NCI-H1417 treated with DMSO at 0.1 percent for 48 hours (cell line): ENCODE data around the gene FAM53A.

Source experiments
- DNase-seq: peaks from one replicate; lab custom pipeline; 2025; lab: John Stamatoyannopoulos, UW

FAM53A gene

DNA sequence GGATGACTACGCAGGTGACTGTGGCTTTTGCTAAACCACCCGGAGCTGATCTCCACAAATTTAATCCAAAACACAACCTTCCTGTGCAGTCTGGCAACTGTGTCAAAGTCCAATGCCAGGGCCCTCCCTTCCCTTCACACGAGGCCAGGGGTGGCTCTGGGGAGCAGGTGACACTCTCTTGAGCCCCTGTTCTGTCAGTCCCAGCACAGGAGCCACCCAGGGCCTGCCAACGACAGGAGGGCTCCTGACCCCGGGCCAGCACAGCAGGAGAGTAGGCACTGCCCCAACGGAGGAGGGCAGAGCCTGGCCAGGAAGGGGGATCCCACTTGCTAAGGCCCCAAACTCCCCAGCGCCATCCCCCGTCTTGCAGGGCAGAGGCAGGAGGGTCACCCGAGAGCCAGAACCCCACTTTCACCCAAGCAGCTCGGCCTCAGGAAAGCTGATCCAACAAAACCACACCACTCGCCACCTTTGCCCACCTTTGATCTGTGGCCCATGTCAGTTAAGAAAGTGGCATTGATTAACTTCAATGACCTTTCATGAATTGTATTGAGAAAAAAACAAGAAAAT is 44.7 kb downstream of the FAM53A start:
- DNase-seq: no peak

DNA sequence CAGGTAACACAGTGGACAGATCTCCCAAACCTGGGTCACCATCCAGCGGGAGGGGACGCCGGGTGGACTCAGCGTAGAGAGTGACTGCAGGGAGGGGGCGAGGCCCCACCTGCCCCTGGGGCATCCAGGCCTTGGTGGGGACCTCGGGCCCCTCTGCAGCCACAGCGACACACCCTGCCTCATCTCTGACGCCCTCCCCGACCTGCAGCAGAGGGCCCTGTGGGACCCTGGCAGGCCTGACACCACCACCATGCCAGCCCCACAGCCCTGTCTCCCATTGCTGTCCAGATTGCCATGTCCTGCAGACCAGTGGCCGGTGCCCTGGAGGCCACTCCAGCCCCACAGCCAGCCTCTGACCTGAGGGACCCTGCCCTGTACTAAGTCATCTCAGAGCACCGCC is 45.2 kb downstream of the FAM53A start:
- no peak for DNase-seq

DNA sequence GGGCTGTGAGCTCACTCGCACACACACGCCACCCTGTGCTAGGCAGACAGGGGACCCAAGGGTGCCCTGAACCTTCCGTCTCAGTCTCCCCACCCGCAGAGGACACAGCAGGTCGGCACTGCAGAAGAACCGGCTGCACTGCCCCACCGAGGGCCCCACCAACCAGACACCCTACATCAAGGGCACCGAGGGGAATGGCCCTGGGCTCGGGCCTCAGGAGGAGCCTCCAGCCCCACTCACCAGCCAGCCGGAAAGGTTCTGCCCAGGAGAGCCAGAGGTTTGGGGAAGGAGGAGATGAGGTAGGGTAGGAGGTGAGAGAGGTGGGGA is 45.9 kb downstream of the FAM53A start:
- no peak for DNase-seq

DNA sequence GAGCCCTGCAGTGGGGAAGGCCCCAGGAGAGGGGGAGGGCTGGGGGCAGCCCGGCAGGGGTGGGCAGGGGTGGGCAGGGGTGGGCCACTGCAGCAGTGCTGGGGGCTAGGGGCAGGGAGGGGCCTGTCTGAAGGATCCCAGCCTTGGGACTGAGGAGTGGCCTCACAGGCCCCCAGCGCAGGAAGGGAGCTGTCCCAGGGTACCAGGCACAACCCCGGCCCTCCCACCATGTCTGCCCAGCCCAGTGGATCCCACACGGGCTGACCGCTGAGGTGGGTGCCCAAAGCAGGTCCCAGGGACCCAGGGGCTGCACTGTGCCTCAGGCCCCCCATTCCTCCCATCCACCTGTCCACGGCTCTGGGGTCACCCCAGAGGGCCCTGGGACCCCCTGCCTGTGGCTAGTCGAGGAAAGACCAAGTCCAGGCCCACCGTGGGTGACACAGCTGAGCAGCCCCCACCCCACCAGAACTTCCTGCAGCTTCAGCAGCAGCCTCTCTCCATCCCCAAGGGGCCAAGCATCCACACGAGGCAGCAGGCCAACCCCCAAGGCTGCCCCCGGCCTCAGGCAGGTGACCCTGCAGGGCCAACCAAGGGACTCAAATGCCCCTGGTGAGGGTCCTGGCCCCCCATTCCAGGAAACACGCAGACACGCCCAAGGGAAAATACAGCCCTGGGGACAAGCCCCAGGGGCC is 46.4 kb downstream of the FAM53A start:
- no peak for DNase-seq

DNA sequence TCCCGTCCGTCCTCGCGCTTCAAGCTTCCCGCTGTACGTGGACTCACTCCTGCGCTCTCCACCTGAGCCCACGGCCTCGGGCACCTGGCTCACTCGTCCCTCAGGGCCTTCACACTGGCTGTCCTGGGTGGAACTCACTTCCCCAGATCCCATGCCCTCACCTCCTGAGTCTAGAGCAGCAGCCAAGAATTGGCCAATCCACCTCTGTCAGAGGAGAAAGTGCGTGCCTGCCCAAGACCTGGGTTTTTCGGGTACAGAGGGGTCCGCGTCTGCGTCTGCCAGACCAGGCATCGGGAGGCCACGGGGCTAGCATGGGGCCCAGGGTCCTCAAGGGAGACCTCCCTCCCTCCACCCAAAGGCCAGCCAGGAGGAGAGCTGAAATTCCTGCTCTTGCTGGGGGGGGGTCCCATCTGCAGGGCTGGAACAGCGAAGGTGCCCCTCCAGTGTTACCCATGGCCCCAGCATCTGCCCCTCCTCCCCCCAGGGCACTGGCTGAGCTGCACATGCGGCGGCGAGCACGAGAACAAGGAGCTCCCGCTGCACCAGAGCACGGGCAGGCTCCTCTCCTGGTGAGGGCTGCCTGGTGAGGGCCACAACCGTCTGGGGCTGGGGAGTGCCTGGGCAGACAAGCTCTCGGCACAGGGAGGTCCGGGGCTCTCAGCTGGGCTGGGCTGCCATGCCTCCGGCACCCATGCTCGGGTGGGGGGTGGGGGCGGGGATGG is 47.5 kb downstream of the FAM53A start:
- no peak for DNase-seq

DNA sequence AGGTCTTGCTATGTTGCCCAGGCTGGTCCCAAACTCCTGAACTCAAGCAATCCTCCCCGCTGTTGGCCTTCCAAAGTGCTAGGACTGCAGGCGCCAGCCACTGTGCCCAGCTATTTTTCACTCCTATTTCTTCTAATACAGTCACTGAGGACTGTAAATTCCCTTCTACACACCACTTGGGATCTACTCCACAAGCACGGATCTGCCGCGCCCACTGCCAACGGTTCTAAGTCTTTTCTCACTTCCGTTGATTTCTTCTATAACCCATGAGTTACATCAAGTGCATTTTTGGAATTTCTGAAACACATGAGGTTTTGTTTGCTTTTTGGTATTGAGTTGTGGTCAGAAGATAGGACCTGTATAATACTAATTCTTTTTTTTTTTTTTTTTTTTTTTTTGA is 48.6 kb downstream of the FAM53A start:
- DNase-seq: no peak

DNA sequence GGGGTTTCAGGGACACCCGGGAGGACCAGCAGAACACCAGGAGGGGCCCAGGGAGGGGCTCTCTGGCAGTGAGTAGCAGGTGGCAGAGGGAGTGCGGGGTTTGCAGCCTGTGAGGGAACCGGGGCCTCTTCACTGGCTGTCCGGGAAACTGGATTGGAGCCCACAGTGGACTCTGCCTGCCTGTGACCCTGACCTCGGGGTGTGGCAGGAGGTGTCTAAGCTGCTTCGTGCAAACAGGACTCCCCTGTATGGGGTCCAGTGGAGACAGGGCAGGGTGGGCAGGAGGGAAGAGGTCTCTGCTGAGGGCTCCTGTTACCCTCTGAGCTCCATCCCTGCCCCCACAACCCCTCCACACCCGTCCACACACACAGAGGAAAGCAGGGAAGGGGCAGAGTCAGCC is 50.1 kb downstream of the FAM53A start:
- DNase-seq: no peak

DNA sequence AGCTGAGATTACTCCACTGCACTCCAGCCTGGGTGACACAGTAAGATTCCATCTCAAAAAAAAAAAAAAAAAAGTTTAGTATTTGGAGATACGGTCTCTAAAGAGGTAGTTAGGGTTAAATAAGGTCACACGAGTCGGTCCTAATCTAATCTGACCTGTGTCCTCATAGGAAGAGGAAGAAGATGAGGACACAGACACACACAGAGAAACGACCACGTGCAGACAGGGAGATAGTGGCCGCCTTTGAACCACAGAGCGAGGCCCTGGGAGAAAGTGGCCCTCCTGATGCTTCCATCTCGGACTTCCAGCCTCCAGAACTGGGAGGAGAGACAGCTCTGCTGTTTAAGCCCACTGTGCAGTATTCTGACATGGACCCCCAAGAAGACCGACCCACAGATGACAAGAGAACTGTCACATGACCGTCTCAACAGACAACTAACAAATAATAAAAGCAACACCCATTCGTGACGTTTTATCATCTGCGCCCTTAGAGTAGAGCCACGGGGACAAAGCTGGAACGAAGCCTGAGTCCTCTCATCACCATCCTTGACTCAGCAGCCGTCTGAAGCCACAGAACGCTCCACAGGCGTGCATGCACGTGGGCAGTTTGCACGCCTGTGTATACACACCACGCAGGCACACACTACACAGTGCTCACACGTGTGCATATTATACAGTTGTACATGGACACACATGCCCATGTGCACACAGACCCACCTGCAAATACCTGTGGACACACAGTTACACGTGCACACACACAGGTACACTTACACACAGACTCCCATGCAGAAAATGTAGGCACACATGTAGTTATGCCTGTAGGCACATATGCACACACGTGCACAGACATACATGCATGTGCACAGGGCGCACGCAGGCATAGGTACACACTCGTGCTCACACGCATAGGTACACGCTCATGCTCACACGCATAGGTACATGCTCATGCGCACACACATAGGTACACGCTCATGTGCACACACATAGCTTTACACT is 51.7 kb downstream of the FAM53A start:
- no peak for DNase-seq

DNA sequence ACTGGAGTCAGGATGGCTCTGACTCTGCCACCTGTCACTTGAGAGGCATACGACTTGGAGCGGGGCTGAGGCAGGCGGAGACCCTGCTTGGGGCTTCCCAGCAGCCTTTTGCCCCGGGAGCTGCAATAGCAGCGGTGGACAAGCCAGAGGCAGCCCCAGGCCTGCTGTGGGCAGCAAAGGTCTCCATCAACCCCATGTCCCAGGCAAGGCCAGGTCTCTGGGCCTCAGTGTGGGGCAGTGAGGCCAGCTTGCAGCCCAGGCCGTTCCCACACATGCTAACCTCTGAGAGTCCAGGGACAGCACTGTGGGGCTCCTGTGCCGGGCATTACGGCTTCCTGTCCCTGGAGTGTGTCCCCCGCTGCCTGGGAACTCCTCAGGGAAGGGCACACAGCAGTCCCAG is 53.0 kb downstream of the FAM53A start:
- no peak for DNase-seq

DNA sequence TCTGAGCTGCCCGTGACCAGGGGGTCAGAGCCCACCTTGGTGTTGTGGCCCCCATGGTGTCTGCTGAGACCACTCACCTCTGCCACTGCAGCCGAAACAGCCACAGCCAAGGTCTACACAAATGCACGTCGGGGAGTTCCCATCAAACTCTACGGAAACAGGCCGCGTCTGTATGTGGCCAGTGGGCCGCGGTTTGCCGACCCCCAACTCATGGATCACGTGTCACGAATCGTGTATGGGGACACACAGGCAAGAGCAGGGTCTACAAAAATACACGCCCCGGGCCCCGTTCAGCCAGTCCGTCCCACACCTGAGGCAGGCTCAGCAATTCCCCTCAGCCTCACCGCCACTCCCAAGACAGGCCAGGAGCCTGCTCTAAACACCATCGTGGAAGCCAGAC is 53.8 kb downstream of the FAM53A start:
- no peak for DNase-seq

DNA sequence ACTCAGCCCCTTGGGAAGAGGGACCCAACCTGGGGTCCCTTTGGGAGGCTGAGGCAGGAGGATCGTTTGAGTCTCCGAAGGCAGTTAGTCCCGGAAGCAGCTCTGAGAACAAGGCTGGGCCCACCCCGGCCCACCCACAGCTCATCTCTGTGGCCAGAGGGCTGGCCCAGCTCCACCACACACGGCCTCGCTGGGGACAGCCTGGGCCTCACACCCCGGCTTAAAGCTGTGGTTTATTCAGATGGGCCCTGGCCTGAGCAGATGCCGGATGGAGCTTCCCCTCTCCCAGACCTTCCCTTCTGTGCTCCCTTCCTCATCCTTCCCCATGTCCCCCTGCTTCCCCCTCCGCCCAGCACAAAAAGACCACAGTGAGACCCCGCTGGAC is 54.4 kb downstream of the FAM53A start:
- DNase-seq: no peak

DNA sequence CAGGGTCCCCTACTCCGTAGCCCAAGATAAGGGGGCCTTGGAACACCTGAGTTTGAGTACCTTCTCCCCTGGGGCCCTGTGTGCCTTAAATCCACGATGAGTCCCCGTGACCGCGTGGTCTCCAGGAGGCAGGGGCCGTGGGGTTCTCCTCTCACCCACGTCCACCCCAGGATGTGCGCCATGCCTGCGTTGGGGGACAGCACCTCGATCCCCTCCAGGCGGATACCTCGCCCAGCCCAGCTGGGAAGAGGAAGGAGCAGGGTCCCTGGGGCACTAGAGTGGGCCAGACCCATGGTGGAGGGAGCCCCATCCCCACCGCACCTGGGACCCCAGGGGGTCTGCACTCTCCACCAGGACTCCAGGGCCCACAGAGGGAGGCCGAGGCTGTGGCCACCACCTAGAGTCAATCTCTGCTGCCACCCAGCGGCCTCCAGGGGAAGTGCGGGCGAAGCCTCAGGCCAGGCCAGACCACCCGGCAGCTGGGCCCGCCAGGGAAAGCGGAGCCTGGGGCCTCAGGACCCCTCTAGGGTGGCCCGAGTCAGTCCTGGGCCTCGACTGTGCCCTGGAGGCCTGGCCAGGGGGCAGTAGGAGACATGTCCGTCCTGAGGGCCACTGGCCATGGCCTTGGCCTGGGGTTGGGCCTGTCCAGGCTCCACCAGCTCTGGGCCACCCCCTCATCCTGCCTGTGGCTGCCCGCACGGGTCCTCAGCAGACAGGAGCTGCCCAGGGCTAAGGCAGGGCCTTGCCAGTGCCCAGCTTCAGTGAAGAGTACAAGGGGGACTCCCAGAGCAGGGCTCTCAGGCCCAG is 55.0 kb downstream of the FAM53A start:
- DNase-seq: no peak

DNA sequence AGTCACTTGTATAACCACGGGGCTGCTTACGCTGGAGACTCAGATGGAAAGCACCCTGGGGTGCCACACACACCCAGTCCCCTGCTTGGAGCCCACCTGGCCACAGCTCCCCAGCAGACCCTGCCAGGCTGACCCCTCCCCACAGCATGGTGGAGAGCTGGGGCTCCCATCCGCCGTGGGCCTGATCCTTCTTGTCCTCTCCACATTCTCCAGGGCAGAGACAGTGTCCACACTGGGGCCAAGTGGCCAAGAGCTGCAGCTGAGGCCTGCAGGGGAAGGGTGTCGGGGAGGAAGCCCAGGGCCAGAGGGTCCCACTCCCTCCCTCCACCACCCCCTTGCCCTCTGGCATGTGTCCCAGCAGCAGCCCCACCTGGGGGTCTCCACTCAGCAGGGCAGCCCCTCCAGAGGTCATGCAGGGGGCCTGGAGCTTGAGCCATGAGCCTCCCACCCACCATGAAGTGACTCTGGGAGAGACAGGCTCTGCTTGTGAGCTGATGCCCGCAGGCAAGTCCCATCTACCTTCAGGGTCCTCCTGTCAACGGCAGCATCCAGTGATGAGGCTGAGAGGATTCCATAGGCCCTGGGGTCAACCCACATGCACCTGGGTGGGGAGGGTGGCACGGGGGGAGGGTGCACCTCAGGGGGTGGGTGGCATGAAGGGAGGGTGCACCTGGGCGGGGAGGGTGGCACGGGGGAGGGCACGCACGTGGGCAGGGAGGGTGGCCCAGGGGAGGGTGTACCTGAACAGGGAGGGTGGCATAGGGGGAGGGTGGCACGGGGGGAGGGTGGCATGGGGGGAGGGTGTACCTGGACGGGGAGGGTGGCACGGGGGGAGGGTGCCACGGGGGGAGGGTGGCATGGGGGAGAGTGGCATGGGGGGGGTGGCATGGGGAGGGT is 56.4 kb downstream of the FAM53A start:
- DNase-seq: no peak

DNA sequence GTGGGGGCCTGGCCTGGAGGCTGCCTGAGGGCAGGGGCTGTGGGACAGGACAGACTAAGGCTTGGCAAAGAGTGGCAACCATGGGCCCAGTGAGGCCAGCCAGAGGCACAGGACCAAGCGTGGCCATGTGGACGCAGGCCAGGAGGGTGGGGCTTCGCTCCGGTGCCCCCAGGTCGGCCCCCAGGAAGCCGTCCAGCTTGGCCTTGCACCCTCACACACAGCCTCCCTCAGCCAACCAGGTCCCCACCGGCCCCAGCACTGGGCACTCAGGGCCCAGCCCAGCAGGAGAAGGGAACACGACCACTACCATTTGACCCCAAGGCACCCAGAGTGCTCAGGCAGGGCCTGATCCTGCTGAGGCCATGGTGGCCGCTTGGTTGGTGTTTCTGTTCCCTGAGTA is 57.2 kb downstream of the FAM53A start:
- DNase-seq: no peak

DNA sequence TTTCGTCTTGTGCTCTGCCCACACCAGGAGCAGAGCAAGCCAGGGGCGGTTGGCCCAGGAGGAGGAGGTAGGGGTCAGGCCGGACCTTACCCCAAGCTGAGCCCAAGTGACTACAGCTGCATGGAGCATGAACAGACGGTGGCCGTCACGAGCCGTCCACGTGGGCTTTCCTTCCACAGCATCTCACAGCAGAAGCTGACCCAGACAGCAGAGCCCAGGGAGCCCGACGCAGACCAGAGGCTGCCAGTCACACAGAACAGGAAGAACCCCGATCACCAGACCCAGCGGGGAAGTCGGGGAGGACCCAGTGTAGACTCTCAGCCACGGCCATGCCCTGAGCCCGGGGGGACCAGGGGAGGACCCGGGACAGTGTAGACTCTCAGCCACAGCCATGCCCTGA is 58.0 kb downstream of the FAM53A start:
- DNase-seq: no peak

DNA sequence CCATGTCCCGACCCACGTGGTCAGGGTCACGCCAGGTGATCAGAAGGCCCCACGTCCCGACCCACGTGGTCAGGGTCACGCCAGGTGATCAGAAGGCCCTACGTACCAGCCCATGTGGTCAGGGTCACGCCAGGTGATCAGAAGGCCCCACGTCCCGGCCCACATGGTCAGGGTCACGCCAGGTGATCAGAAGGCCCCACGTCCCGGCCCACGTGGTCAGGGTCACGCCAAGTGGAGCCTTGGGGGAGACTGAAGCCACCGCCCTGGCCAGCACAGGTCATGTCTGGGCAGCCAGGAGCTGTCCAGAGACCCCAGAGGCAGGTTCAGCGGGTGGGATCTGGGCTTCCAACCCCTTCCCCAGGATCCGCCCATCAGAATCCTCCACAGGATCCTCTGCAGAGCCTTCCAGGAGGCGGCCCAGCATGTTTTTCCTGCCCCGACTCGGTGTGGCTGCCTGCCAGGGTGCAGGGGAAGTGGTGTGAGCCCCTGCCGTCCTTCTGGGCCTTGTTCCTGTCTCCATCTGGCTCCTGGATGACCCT is 58.4 kb downstream of the FAM53A start:
- DNase-seq: no peak

DNA sequence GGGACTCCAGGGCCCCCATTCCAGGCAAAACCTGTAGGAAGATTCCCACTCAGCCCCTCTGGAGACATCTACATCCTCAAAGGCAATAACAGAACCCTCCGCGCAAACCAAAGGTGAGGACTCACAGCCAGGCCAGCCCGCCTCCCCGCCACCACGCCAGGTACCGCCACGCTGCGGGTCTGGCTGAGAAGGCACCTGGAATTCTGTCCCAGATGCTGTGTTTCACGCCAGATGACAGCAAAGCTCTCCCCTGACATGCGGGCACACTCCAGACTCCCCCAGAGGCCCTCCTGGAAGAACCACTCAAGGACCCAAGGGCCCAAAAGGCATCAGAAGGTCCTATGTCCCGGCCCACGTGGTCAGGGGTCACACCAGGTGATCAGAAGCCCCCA is 59.6 kb downstream of the FAM53A start:
- no peak for DNase-seq

DNA sequence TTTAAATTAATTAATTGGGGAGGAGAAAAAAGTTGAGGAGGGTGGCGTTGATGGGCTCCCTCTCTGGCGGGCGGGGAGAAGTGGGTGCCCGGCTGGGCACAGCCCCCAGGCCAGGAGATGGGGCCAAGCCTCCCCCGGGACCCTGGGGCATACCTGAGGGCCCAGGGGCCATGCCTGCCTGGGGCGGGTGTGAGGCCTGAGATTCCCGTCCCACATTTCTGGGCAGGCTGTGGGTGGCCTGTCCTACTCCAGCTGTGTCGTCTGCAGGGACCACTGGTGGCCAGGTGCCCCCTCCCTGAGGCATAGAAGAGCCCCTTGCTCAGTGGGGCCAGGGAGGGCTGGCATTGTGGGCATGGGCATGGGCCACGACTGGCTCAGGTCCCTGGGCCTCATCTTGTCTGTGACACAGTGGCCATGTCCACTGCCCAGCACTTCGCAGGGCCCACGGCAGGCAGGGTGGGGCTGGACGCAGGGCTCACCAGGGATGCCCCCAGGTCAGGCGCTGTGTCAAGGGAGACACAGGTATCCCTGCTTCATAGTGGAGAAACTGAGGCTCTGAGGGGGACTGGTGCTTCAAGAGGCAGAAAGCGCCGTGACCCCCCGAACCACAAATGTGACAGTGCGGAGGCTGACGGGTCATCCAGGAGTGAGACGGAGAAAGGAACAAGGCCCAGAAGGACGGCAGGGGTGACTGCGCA is 60.1 kb downstream of the FAM53A start:
- DNase-seq: no peak

DNA sequence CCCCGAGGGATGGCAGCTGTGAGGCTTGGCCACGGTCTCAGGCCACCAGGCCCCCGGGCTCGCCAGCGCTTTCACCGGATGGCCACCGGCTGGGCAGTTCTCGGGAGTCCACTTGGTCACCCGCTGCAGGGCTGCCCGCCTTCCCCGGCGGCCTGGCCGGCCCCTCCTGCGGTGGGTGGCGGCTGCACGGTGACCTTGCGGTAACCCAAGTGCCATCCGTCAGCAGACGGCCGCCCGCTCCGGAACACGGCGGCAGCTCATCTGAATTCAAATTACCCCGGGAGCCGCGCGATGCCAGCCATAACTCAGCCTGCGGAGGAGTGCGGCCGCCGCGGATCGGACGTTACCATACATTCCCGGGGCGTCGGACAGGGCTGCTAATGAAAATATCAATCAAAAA is 60.7 kb downstream of the FAM53A start:
- no peak for DNase-seq

DNA sequence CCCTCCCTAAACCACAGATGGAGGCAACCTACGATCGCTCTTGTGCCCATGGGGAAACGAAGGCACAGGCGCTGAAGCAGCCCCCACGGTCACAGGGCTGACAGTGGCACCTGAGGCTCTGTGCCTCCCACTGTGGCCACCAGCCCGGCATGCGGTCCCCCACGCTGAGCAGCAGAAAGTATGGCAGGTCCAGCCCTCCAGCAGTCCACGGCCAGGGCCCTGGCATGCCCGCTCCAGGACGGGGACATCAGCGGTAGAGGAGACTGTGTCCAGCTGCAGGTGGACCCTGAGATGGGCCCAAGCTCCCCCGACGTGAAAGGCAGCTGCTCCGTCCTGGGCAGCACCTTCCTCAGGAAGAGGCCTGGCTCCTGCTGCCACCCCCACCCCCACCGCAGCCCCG is 61.2 kb downstream of the FAM53A start:
- no peak for DNase-seq
